BLaER1 treated with 17β-estradiol and CSF1 and Interleukin-3, amounts not matched to agents 10 nM and 100 nM (cell line): ENCODE measurements around the gene SMARCA2.

ENCODE experiments used
- H3K27ac ChIP-seq, 11 experiments: shearing (Covaris generic); formaldehyde crosslinking; 2 replicates each; pipeline ENCODE4 v1.8.1; 2022
- H3K27me3 ChIP-seq, 11 experiments: shearing (Covaris generic); formaldehyde crosslinking; 2 replicates each; pipeline ENCODE4 v1.8.1; 2022
- H3K36me3 ChIP-seq, 11 experiments: shearing (Covaris generic); formaldehyde crosslinking; 2 replicates each; pipeline ENCODE4 v1.8.1; 2022
- H3K4me1 ChIP-seq, 10 experiments: shearing (Covaris generic); formaldehyde crosslinking; 2 replicates each; pipeline ENCODE4 v1.8.1; 2022
- H3K4me2 ChIP-seq, 11 experiments: shearing (Covaris generic); formaldehyde crosslinking; 2 replicates each; pipeline ENCODE4 v1.8.1; 2022
- H3K4me3 ChIP-seq, 10 experiments: shearing (Covaris generic); formaldehyde crosslinking; 2 replicates each; pipeline ENCODE4 v1.8.1; 2022
- H3K9ac ChIP-seq, 11 experiments: shearing (Covaris generic); formaldehyde crosslinking; 2 replicates each; pipeline ENCODE4 v1.8.1; 2022
- H3K9me3 ChIP-seq, 11 experiments: shearing (Covaris generic); formaldehyde crosslinking; replicated peaks in 1 of 11; 2 replicates each; pipeline ENCODE4 v1.8.1; 2022
- H4K20me1 ChIP-seq, 11 experiments: shearing (Covaris generic); formaldehyde crosslinking; 2 replicates each; pipeline ENCODE4 v1.8.1; 2022
- Cebpa-rat ChIP-seq, 11 experiments: shearing (Covaris generic); IDR thresholded peaks; 2 replicates each; pipeline ENCODE4 v1.8.1; 2022

Gene SMARCA2

DNA sequence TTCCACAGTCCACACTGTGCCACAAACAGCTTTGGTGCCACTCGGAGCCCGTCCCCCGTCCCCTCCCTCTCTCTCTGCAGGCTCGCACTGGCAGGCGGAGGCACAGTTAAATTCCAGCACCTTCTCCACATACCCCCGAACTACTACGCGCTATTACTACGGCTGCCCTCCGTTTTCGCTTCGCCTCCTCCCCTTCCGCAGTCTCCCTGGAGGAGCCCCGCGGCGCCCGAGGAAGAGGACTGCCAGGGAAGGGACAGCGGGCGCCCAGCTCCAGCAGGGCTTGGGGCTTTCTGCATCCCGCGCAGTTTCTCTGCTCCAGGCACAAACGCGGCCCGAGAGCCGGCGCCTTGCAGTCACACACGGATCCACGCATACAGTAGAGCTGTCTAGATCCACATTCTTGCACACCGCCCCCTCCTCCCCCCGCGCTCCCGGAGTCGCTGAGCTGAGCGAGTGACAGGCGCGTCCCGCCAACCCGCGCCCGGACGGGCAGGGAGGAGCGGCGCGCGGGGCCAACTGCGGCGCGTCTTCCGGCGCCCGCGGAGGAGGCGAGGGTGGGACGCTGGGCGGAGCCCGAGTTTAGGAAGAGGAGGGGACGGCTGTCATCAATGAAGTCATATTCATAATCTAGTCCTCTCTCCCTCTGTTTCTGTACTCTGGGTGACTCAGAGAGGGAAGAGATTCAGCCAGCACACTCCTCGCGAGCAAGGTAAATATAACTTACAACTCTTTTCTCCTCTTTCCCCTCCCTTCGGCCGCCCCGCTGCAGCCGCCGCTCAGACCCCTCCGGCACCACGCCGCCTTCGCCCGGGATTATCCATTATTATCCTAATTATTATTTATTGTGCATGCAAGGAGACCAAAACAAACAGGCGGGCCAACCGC, at the start of gene SMARCA2:
SMARCA2 (plus strand) TSS at position 652 of the 885 bp plus-strand sequence. CDS start 13,676 bp downstream, outside the sequence.
- Histone ChIP-seq H3K27ac (peak within 1 kb of the TSS; percentile 80 to 95 (median 93)), H3K4me3 (peak within 1 kb of the TSS; percentile 74 to 96 (median 86)), H3K4me2 (peak within 1 kb of the TSS; percentile 90 to 98 (median 93)), H3K9ac (peak within 1 kb of the TSS; percentile 87 to 97 (median 94)), H3K9me3 (no peaks in the 10 kb centered on the region), H3K36me3 (no peaks in the 10 kb centered on the region), H4K20me1 (peaks cover 9 to 26% (median 23%) of the 10 kb centered on the region in 11 experiments; a peak in 21 of 22 replicates), H3K4me1 (peaks cover 27 to 34% (median 30%) of the 10 kb centered on the region in 10 experiments), H3K27me3 (no peaks in the 10 kb centered on the region)
- TF ChIP-seq Cebpa-rat (IDR thresholded peaks at IDR 0.05), result no peak

DNA sequence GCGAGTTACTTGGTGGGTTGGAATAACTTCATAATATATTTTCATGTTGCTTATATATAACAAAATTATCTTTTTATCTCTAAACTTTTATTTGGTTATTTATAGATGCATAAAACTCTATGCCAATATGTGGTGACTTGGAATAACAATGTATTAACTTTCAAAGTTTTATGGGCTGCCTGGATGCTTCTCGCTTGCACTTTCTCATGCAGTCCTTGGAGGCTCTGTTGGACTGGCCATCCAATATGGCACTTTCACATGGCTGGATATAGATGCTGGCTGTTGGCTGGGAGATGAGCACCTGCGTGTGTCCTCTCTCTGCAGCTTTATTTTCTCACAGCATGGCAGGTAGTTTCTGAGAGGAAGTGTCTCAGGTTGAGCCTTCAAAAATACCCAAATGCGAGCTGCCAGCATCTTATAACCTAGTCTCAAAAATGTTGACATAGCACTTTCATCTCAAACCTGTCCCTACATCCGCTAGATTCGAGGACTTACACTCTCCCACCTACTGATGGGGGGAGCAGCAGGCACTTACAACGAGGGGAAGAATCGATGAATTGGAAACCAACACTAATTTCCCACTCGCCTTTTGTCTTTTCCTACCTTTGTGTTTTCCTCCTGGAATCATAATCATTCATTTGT, 48.3 kb upstream of the SMARCA2 start:
- no peak overlapping the region for H3K4me2 ChIP-seq

DNA sequence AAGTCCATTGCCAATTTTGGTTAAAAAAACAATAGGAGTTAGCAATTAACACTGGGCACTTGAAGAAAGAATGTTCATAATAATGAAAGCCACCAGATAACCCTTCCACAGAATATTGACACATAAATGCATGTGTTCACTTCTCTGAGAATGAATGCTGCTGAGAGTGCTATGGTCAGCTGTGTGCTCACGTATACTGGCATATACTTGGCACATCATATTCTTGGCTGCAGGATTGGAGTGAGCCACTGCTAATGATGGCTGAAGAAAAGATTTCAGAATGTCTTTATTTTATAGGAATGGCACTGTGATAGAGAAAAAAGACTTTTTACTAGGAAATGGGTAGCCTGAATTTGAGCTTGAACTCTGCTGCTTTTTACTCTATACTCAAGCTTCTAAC, 46.0 kb upstream of the SMARCA2 start:
- H3K9ac ChIP-seq, result no peak overlapping the region
- TF ChIP-seq Cebpa-rat (IDR thresholded peaks at IDR 0.05), result no peak
- H3K36me3 ChIP-seq, result no peaks in the 10 kb centered on the region
- no peaks in the 10 kb centered on the region for H3K27me3 ChIP-seq
- H4K20me1 ChIP-seq, result no peaks in the 10 kb centered on the region
- H3K4me2 ChIP-seq, result no peak overlapping the region
- peaks cover 16 to 24% (median 20%) of the 10 kb centered on the region in 11 experiments for H3K9me3 ChIP-seq
- H3K4me1 ChIP-seq, result no peaks in the 10 kb centered on the region
- no peak overlapping the region for H3K27ac ChIP-seq
- H3K4me3 ChIP-seq, result no peak overlapping the region

More for the DNA sequence above, 48.3 kb upstream of the SMARCA2 start:
- TF ChIP-seq Cebpa-rat (IDR thresholded peaks at IDR 0.05), result no peak
- Histone ChIP-seq H4K20me1 (no peaks in the 10 kb centered on the region), H3K9ac (no peak overlapping the region), H3K4me1 (no peaks in the 10 kb centered on the region), H3K9me3 (peaks cover 3 to 6% (median 3%) of the 10 kb centered on the region in 11 experiments), H3K4me3 (no peak overlapping the region), H3K27me3 (no peaks in the 10 kb centered on the region), H3K27ac (no peak overlapping the region), H3K36me3 (no peaks in the 10 kb centered on the region)

DNA sequence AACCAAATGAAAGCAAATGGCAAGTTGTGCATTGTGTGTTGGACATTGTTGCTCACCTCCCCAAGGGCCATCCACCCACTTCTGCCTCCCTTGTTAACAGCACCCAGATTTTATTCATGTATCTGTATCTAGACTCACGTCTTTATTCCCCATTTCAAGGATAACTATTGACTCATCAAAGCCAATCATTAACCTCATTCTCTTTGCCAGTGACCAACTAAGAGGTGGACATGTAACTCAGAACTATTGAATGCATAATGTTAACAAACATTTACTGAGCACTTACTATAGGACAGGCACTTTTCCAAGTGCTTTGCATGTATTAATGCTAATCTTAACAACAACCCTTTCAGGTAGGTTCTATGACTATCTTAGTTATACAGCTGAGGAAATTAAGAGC, 45.2 kb upstream of the SMARCA2 start:
- Histone ChIP-seq H4K20me1 (no peaks in the 10 kb centered on the region), H3K4me3 (no peak overlapping the region), H3K9ac (no peak overlapping the region), H3K9me3 (peaks cover 16 to 24% (median 20%) of the 10 kb centered on the region in 11 experiments), H3K36me3 (no peaks in the 10 kb centered on the region), H3K4me2 (no peak overlapping the region), H3K27me3 (no peaks in the 10 kb centered on the region), H3K27ac (no peak overlapping the region), H3K4me1 (no peaks in the 10 kb centered on the region)
- no peak for TF ChIP-seq Cebpa-rat (IDR thresholded peaks at IDR 0.05)

DNA sequence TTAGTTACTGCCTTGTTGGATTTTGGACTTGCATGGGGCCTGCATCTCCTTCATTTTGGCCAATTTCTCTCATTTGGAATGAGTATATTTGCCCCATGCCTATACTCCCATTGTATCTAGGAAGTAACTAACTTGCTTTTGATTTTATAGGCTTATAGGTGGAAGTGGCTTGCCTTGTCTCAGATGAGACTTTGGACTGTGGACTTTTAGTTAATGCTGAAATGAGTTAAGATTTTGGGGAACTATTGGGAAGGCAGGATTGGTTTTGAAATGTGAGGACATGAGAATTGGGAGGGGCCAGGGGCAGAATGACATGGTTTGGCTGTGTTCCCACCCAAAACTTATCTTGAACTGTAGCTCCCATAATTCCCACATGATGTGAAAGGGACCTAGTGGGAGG, 42.5 kb upstream of the SMARCA2 start:
- TF ChIP-seq Cebpa-rat (IDR thresholded peaks at IDR 0.05), result no peak
- peaks cover 16 to 24% (median 20%) of the 10 kb centered on the region in 11 experiments for H3K9me3 ChIP-seq
- no peak overlapping the region for H3K4me2 ChIP-seq
- H3K9ac ChIP-seq, result no peak overlapping the region
- H3K27ac ChIP-seq, result no peak overlapping the region
- no peaks in the 10 kb centered on the region for H4K20me1 ChIP-seq
- no peak overlapping the region for H3K4me3 ChIP-seq
- no peaks in the 10 kb centered on the region for H3K36me3 ChIP-seq
- no peaks in the 10 kb centered on the region for H3K4me1 ChIP-seq
- no peaks in the 10 kb centered on the region for H3K27me3 ChIP-seq

DNA sequence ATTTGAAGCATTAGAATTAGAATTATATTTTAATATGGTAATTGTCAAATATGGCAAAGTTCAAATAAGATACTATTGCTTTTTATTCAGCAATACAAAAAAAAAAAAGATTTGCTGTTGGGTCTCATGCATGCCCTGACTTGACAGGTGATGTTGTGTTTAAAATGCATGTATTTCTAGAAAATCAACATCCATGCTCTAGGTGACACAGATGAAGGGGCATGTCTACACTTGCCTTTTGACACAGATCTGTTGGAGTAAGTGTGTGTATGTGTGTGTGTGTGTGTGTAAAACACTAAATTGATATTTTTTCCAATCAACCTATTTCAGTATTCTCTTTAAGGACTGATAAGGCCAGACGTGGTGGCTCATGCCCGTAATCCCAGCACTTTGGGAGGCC, 38.1 kb upstream of the SMARCA2 start:
- Histone ChIP-seq H3K27me3 (no peaks in the 10 kb centered on the region), H3K36me3 (no peaks in the 10 kb centered on the region), H3K4me2 (no peak overlapping the region), H3K4me3 (no peak overlapping the region), H3K9ac (no peak overlapping the region), H3K9me3 (peaks cover 12 to 18% (median 15%) of the 10 kb centered on the region in 11 experiments), H3K4me1 (peaks cover 0 to 24% (median 14%) of the 10 kb centered on the region in 10 experiments; a peak in 14 of 20 replicates), H4K20me1 (no peaks in the 10 kb centered on the region), H3K27ac (no peak overlapping the region)
- no peak for TF ChIP-seq Cebpa-rat (IDR thresholded peaks at IDR 0.05)

DNA sequence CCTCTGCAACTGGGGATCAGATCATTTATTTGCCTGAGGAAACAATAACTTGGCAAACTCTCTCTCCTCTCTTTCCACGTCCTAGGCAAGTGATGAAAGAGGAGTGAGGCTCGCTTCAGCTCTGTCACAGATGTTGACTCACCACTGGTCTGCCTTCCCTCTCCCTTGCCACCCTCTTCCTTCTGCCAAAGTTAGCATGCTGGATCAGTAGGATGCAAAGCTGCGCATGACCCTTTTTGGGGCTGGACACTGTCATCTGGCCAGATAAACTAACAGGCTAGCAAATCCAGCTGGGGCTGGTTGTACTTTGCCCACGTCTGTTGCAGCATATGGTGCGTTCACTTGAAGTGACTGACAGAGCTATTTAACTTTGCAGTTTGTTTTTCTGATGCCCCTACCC, 36.2 kb upstream of the SMARCA2 start:
- Histone ChIP-seq H3K4me3 (no peak overlapping the region), H3K4me1 (peaks cover 0 to 24% (median 14%) of the 10 kb centered on the region in 10 experiments; a peak in 14 of 20 replicates), H3K36me3 (no peaks in the 10 kb centered on the region), H4K20me1 (no peaks in the 10 kb centered on the region), H3K4me2 (peak overlapping the region in 5 of 11 experiments; percentile 19 to 57 (median 54); a peak in 10 of 22 replicates), H3K9ac (no peak overlapping the region), H3K27ac (peak overlapping the region in 2 of 11 experiments; percentile 19 to 26; a peak in 1 of 22 replicates), H3K9me3 (no peaks in the 10 kb centered on the region), H3K27me3 (no peaks in the 10 kb centered on the region)
- no peak for TF ChIP-seq Cebpa-rat (IDR thresholded peaks at IDR 0.05)

DNA sequence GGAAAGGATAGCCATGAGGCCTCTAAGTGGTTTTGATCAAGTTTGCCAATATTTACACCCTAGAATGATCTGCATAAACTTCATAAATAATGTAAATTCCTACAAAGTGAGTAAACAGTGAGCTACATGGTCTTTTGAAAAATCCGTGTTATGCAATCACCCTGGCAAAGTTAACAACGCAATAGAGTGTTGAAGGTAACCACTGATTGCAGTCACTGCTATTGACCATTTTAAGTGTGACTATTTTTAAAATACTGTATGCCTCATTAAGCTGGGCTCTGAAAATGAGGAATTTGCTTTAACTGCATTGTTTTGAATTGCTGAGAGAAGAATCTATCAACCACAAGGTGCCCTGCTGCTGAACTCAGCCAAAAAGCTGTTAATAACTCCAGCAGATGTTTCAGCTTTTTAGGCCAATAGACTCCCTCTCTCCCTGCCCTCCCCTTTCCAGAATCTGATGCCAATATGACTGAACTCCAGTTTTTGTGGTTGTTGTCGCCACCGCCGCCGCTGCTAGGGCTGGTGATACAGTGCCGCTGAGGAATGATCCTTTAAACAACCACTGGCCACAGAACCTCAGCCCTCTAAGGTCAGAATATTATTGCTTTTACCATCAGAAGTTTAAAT, 35.3 kb upstream of the SMARCA2 start:
- Histone ChIP-seq H3K9ac (no peak overlapping the region), H3K4me3 (no peak overlapping the region), H3K9me3 (no peaks in the 10 kb centered on the region), H3K4me2 (peak overlapping the region in 9 of 11 experiments; percentile 8 to 57 (median 32); a peak in 15 of 22 replicates), H4K20me1 (no peaks in the 10 kb centered on the region), H3K27ac (peak overlapping the region in 3 of 11 experiments; percentile 17 to 30 (median 26); a peak in 4 of 22 replicates), H3K4me1 (peaks cover 0 to 24% (median 14%) of the 10 kb centered on the region in 10 experiments; a peak in 14 of 20 replicates), H3K27me3 (no peaks in the 10 kb centered on the region), H3K36me3 (no peaks in the 10 kb centered on the region)
- peak in 1 of 11 experiments; percentile 18; a peak in 2 of 22 replicates for TF ChIP-seq Cebpa-rat (IDR thresholded peaks at IDR 0.05)

DNA sequence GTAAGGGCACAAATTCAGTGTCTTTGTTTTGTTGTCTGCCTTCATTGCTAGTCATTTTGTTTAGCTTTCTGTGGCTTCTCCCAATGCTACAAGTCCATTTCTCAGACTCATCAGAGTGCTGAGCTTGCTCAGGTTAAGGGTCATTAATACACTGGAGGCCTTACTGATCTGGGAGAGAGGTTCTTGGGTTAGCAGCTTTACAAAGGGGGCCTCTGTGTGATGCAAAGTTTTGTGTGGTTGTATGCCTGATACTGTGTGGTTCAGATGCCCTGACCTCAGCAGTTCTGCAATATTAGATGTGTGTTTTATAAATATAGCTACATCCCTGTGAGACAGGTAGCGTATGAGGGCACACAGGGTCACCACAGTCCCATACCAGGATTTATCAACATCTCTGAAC, 34.8 kb upstream of the SMARCA2 start:
- Histone ChIP-seq H3K9ac (no peak overlapping the region), H3K4me2 (peak overlapping the region in 8 of 11 experiments; percentile 8 to 57 (median 38); a peak in 12 of 22 replicates), H4K20me1 (no peaks in the 10 kb centered on the region), H3K27ac (peak overlapping the region in 3 of 11 experiments; percentile 7 to 30 (median 17); a peak in 1 of 22 replicates), H3K36me3 (no peaks in the 10 kb centered on the region), H3K4me3 (no peak overlapping the region), H3K4me1 (peaks cover 0 to 24% (median 14%) of the 10 kb centered on the region in 10 experiments; a peak in 14 of 20 replicates), H3K27me3 (no peaks in the 10 kb centered on the region), H3K9me3 (no peaks in the 10 kb centered on the region)
- no peak for TF ChIP-seq Cebpa-rat (IDR thresholded peaks at IDR 0.05)
